ENCODE measurements around the gene EIF3L. TPM values are rescaled to one million over a fixed set of nuclear protein-coding genes. Genes with fewer than 3 reads are reported as not detected.

EIF3L gene
- total RNA-seq, 1 donor from 2014 or later = 338 TPM

- H3K27me3 ChIP-seq = no peaks in the 10 kb centered on the region
- H3K36me3 ChIP-seq = no peaks in the 10 kb centered on the region
- peak in 1 of 2 donors; percentile 87 for DNase-seq (ENCODE audit: extremely low spot score in 2 of 2)
- peaks cover 68% of the 10 kb centered on the region for H3K4me1 ChIP-seq
- intact Hi-C loops (cut with DNase I) = no loop called here
- peak overlapping the region; percentile 92 for H3K27ac ChIP-seq
- peak overlapping the region; percentile 54 to 61 for H3K4me3 ChIP-seq
- no peaks in the 10 kb centered on the region for H3K9me3 ChIP-seq
- TF ChIP-seq POLR2A (IDR thresholded peaks at IDR 0.05) (no peak), POLR2AphosphoS5 (IDR thresholded peaks at IDR 0.05; ENCODE audit: insufficient read depth in 1 of 2, low read depth in 1 of 2) (no peak)
- TF ChIP-seq, protein P1, sequence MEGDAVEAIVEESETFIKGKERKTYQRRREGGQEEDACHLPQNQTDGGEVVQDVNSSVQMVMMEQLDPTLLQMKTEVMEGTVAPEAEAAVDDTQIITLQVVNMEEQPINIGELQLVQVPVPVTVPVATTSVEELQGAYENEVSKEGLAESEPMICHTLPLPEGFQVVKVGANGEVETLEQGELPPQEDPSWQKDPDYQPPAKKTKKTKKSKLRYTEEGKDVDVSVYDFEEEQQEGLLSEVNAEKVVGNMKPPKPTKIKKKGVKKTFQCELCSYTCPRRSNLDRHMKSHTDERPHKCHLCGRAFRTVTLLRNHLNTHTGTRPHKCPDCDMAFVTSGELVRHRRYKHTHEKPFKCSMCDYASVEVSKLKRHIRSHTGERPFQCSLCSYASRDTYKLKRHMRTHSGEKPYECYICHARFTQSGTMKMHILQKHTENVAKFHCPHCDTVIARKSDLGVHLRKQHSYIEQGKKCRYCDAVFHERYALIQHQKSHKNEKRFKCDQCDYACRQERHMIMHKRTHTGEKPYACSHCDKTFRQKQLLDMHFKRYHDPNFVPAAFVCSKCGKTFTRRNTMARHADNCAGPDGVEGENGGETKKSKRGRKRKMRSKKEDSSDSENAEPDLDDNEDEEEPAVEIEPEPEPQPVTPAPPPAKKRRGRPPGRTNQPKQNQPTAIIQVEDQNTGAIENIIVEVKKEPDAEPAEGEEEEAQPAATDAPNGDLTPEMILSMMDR (IDR thresholded peaks at IDR 0.05) = no peak
These were observed 42.5 kb upstream of the EIF3L start for GRCh38 chr22:37806409-37807333.

GRCh38 chr22:37807410-37808293 lies 41.6 kb upstream of the EIF3L start, which contains the start of gene GCAT:
GCAT (plus strand) TSS chr22:37807934; CDS start chr22:37807968, 34 bp downstream.
- peak in 1 of 2 donors; percentile 97 for DNase-seq (ENCODE audit: extremely low spot score in 2 of 2)
- TF ChIP-seq POLR2A (IDR thresholded peaks at IDR 0.05) = no peak
- peak in 1 of 2 donors; percentile 84 for TF ChIP-seq POLR2AphosphoS5 (IDR thresholded peaks at IDR 0.05; ENCODE audit: insufficient read depth in 1 of 2, low read depth in 1 of 2)
- Histone ChIP-seq H3K36me3 (no peaks in the 10 kb centered on the region), H3K4me3 (peak within 1 kb of the TSS; percentile 54 to 61), H3K27me3 (no peaks in the 10 kb centered on the region), H3K9me3 (no peaks in the 10 kb centered on the region), H3K27ac (peak within 1 kb of the TSS; percentile 92), H3K4me1 (peaks cover 58% of the 10 kb centered on the region)
- intact Hi-C loops (cut with DNase I) = no loop called here

- DNase-seq (ENCODE audit: extremely low spot score in 2 of 2) = peak in 1 of 2 donors; percentile 85
These were observed 40.9 kb upstream of the EIF3L start for GRCh38 chr22:37808294-37808657.

GRCh38 chr22:37809672-37810333 lies 39.4 kb upstream of the EIF3L start:
- H3K27me3 ChIP-seq = no peaks in the 10 kb centered on the region
- TF ChIP-seq, protein P1 (IDR thresholded peaks at IDR 0.05) = no peak
- no peak for TF ChIP-seq POLR2A (IDR thresholded peaks at IDR 0.05)
- H3K4me1 ChIP-seq = peaks cover 39% of the 10 kb centered on the region
- H3K36me3 ChIP-seq = peaks cover 0 to 4% of the 10 kb centered on the region in 2 donors
- H3K9me3 ChIP-seq = no peaks in the 10 kb centered on the region
- DNase-seq (ENCODE audit: extremely low spot score in 2 of 2) = no peak
- no peak overlapping the region for H3K27ac ChIP-seq
- intact Hi-C loops (cut with DNase I) = no loop called here
- no peak overlapping the region for H3K4me3 ChIP-seq

More at GRCh38 chr22:37808294-37808657, 40.9 kb upstream of the EIF3L start:
- Histone ChIP-seq H3K4me1 (peaks cover 52% of the 10 kb centered on the region), H3K4me3 (peak overlapping the region; percentile 54 to 61), H3K27me3 (no peaks in the 10 kb centered on the region), H3K36me3 (no peaks in the 10 kb centered on the region), H3K27ac (peak overlapping the region; percentile 92), H3K9me3 (no peaks in the 10 kb centered on the region)
- intact Hi-C loops (cut with DNase I) = no loop called here
- TF ChIP-seq, protein P1 (IDR thresholded peaks at IDR 0.05) = no peak
- no peak for TF ChIP-seq POLR2A (IDR thresholded peaks at IDR 0.05)
- TF ChIP-seq POLR2AphosphoS5 (IDR thresholded peaks at IDR 0.05; ENCODE audit: insufficient read depth in 1 of 2, low read depth in 1 of 2) = no peak

DNA sequence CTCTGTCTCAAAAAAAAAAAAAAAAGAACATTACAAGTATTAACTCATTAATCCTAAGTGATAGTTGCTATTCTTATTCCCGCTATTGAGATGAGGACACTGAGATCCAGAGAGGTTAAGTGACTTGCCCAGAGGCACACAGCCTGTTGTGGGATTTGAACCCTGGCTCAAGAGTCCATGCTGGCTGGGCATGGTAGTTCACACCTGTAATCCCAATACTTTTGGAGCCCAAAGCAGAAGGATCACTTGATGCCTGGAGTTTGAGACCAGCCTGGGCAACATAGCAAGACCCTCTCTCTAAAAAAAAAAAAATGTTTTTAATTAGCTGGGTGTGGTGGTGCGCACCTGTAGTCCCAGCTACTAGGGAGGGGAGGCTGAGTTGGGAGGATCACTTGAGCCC lies 37.4 kb upstream of the EIF3L start:
- Histone ChIP-seq H3K27me3 (no peaks in the 10 kb centered on the region), H3K27ac (no peak overlapping the region), H3K4me3 (no peak overlapping the region), H3K4me1 (peaks cover 23% of the 10 kb centered on the region), H3K9me3 (no peaks in the 10 kb centered on the region), H3K36me3 (peaks cover 0 to 4% of the 10 kb centered on the region in 2 donors)
- intact Hi-C loops (cut with DNase I) = no loop called here
- TF ChIP-seq, protein P1 (IDR thresholded peaks at IDR 0.05) = no peak
- no peak for TF ChIP-seq POLR2AphosphoS5 (IDR thresholded peaks at IDR 0.05; ENCODE audit: insufficient read depth in 1 of 2, low read depth in 1 of 2)
- no peak for TF ChIP-seq POLR2A (IDR thresholded peaks at IDR 0.05)
- no peak for DNase-seq (ENCODE audit: extremely low spot score in 2 of 2)
